NCI-H2227 (cell line): ENCODE data around the gene TAC4.

Experiments used
- DNase-seq: peaks from one replicate; lab custom pipeline; 2025; ENCODE audit not compliant: unreplicated experiment; lab: John Stamatoyannopoulos, UW

Gene TAC4, protein sequence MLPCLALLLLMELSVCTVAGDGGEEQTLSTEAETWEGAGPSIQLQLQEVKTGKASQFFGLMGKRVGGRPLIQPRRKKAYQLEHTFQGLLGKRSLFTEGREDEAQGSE

DNA sequence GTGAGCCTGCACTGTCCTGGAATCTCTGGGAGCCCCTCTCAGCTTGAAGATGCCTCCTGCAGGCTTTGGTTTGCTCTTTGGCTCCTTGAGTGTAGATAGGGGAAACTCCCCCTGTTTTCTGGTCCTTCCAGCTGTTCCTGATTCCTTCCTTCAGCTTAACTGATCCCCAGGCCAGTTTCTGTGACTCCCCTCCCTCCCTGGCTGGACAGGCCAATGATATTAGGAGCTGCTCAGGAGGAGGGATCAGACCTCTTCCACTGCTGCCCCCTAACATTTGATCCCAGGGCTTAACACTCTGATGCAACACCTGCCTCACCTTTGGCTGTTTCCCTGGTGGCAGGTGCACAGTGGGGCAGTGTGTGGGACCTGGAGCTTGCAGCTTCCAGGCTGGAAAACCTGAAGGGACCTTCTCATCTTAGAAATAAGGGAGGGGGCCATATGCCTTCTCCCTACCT, at the start of gene TAC4:
Gene TAC4 (minus strand): TSS at position 51 of the 455 bp plus-strand sequence. CDS start 52 bp downstream, outside the sequence.
- no peak for DNase-seq

DNA sequence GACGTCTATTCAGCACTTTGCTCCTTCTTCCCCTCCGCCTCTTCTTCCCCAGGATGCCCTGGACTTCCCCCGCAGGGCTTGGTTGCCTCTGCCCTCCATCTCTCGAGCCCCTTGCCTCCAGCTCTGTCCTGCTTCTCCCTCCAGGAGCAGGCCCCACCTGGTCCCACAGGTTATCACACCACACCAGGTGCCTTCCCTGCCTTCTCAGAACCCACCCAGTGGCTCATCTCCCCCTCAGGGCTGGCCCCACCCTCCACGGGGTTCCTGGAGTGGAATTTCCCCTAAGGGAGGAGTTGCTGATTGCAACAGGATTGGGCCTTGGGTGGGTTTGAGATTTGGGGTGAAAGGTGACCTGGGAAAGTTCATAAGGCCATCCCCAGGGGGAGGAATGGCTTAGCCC, 49.0 kb upstream of the TAC4 start:
- no peak for DNase-seq

DNA sequence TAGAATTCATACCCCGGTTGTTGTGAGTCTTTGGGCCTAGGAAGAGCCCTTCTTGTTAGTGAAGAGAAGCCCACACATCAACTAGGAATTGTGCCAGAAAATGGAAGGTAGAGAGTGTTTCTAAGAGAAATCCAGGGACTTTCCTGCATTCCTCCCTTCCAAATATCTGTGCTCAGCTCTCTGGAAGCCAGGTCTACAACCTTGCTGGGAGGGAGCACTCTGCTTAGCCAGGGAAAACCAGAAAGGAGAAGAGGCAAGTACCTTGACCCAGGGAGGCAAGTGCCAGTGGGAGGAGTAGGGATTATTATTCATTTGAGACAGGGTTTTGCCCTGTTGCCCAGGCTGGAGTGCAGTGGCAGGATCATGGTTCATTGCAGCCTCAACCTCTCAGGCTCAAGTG, 48.4 kb upstream of the TAC4 start:
- no peak for DNase-seq

DNA sequence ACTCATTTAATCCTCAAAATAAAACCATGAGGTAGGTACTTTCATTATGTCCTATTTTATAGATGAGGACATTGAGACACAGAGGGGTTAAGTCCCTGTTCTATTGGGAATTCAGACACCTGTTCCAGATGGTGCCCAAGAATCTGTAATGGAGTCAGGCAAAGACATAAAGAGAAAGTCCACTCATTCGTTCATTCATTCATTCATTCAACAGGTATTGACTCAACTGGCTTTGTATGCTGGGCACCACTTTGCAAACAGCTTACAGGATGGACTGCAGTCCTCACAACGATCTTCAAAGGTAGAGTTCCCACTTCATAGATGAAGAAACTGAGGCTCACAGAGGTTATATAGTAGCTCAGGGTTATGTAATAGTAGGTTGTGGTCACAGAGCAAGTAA, 47.9 kb upstream of the TAC4 start:
- no peak for DNase-seq

DNA sequence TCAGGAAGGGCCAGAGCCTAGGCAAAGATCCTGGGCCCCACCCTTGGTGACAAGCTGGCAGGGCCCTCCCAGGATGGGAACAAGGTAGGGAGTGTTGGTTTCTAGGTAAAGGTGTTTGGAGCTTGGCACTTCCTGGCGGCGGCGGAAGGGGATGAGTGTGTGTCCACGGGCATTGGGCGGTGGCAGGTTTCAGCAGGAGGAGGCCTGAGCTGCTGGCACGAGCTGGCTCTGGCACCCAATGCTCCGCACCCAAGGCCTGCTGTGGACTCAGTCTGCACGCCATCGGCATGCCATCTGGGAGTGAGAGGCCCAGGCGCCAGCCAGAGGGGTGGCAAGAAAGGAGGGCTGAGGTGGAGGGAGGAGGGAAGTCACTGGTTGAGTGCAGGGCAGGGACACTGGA, 46.9 kb upstream of the TAC4 start:
- DNase-seq: no peak

DNA sequence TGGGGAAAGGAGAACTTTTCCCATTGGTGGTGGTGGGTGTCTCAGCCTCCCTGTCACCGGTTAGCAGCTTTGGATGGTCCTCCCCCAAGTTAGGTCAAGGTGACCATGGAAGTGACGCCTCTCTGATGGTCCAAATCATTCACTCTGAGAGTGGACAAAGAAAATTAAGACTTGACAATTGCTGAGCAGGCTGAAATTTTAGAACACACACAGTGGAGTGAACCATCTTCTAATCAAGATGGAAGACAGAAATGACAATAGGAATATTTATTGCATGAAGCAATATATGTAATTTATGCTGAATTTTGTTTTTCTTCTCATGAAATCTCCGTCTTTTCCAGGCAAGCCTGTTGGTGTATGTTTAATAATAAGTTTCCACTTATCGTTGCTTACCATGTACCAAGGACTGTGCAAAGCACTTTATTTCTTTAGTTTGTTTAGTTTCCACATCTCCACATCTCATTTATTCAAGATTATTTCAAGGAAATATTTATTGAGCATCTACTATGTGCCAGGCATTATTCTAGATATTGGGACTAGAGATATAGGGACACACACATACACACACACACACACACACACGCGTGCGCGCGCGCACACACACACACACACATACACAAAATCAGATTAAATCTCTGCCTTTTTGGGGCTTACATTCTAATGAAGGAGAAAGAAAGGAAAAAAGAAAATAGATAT, 44.0 kb upstream of the TAC4 start:
- no peak for DNase-seq

DNA sequence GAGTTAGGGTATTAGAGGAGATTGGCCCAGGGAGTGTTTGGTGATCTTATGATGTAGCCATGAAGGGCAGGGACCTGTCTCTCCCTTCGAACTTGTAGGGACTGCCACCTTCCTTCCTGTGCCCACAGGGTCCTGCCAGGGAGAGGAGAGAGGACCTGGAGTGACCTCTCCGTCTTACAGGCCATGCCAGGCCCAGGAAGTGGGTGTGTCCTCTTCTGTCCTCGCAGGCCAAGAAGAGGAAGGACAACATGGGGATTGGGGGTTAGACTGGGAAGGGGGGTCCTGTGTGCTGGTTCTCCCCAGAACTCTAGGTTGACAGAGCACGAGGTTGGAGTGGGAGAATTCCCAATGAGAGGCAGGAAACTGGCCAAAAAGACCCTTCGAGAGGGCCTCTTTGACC, 43.4 kb upstream of the TAC4 start:
- no peak for DNase-seq

DNA sequence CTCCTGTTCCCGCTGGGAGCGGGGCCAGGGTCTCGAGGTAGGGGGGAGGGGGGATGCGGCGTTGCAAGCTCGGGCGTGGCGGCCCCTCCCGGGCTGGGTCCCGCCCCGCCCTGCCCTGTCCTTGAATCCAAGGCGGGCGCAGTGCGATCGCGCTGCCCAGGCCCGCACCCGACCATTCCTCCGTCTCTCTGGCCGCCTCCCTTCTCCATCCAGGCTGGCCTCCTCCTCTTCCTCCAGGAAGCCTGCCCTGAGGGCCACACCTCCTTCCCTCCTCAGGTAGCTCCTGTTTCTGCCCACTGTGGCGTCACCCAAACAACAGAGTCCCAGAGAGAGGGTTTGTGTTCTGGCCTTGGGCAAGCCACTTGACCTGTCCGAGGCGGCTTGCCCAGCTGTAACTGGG, 43.0 kb upstream of the TAC4 start:
- DNase-seq: no peak

DNA sequence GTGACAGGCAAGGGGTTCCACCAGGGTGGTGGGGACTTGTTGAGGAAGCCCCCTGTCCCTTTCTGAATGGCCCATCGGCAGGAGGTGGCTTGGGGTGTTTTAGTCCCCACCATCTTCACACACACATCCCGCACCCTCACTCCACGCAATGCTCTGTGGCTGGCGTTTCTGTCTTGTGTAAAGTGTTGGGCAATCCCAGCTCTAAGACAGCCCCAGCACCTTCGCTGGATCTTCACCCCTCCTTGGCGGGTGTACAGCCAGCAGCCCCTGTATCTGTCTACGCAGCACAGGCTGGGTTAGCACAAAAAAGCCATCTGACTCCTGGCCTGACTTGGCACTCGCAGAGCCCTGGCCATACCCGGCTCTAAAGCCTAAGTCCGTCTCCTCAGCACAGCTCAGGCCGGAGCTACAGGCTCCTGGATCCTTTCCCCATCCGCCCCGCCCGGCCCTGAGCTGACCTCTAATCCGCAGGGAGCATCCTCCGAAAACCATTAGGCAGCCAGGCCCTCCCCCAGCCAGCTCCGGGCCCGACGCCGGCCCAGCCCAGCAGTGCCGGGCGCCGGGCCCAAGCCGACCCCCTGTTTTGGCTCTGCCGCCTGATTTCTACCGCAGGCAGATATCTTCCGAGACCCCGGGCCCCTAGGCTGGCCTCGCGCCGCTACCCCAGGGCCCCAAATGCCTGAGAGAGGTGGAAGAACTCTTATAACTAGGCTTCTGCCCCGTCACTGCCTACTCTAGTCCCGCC, 42.4 kb upstream of the TAC4 start:
- no peak for DNase-seq

DNA sequence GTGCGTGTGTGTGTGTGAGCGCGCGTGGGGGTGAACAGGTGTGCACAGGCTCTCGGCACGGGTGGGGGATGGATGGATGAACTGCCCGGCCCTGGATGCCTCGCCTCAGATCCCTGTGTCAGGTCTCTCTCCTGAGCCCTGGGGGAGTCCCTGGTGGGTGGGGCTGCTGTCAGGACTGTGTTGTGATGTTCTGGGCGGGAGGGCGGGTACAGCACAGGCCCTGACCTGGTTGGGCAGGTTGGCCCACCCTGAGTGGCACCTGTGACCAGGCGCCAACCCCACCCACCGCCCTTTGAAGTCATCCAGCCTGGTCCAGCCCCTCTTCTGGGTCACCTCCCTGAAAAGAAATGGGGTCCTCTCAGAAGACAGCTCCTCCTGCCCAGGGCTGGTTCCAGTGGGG, 41.6 kb upstream of the TAC4 start:
- DNase-seq: no peak

DNA sequence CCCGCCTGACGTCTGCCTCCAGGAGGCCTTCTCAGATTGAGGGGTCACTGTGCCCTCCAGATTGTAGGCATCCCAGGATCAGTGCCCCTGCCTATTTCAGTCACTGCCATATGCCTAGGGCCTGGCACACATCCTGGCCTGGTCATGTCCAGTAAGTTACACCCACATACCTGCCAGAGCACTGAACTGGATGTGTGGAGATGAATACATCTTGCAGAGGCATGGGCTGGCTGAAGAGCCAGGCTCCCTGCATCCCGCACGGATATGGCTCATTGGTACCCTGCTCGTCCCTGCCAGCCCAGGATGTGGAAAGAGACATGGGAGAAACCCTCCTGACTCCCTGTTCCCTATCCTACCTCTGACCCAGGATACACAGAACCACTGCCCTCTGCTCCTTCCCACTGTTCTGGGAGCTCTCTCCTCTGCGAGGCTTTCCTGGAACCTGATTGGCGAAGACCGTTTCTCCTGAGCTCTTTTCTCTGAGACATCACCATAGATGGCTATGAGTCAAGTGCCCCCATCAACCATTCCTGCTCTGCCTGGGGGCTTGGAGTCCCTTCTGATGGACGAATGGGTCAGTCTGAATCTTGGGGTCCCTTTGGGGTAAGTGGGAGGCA, 40.0 kb upstream of the TAC4 start:
- no peak for DNase-seq

DNA sequence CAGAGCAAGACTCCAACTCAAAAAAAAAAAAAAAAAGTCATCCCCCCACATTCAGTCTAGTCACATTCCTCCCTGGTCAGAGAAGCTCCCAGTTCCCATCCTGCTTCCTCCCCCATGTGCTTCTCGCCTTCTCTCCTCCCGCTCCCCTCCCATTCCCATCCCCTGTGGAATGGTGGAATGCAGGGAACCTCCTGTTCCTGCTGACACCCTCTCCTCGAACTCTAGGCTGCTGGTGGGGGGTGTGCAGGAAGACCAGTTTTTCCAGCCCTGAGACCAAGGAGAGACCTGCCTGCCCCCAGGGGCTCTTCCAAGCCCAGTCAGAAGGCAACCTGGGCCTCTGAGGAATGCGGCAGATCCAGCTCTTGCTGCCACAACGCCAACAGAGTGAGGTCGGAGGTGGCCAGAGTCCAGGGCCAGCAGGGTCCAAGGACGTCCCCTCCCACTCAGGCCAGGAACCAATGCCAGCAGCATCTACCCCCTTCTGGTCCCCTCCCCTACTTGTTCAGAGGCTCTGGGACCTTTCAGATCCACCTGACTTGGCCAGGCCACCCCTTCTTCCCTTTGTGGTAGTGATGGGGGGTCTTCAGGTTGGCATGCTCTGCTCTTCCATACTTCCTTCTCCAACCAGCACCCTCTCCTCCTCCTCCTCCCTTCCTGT, 39.3 kb upstream of the TAC4 start:
- DNase-seq: no peak

DNA sequence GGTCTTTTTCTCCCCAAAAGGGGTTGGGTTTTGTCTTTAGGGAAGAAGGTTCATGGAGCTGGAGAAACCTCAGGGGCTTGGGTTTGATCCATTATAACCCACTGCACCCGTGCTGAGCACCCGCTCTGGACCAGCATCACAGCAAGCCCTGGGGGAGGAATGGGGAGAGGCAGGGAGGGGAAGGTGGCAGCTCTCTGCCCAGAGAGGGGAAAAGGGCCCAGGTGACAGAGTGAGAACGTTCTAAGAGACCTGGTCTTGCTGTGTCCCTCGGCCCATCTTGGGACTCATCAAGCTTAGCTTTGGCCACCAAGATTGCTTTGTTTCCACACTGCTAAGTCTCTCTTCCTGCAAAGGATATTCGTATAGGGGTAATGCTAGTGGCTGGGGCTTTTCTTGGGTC, 38.2 kb upstream of the TAC4 start:
- DNase-seq: no peak

DNA sequence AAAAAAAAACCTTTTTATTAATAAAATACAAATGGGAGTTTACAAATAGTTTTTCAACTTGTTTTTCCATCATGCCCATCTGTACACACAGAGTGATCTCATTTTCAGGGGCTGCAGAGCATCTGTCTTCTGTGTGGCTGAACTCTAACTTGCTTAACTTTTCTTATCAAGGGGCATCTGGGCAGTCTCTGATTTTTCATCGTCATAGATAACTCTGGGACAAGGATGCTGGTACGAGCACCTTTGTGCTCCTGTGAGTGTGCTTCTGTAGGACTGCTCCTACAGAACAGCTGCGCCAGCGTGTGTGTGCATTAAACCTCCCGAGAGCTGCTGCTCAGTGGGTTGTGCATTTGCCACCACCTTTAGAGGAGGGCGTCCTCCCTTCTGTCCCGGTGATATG, 34.6 kb upstream of the TAC4 start:
- no peak for DNase-seq

DNA sequence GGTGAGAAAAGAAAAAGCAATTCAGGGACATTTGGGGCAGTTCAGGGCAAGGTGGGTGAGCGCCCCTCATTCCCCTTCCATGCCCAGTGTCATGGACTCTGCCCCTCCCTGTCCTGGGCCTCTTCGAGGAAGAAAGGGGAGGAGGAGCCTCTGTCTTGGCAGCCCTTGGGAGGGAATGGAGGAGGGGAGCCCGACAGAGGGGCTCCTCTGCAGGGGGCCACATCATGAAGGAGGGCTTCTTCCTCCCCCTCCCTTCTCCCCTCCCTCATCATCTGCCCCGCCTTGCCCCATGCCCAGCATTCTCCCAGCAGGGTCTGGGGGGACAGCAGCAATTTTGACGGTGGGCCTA, 33.2 kb upstream of the TAC4 start:
- peak; percentile 14 for DNase-seq

DNA sequence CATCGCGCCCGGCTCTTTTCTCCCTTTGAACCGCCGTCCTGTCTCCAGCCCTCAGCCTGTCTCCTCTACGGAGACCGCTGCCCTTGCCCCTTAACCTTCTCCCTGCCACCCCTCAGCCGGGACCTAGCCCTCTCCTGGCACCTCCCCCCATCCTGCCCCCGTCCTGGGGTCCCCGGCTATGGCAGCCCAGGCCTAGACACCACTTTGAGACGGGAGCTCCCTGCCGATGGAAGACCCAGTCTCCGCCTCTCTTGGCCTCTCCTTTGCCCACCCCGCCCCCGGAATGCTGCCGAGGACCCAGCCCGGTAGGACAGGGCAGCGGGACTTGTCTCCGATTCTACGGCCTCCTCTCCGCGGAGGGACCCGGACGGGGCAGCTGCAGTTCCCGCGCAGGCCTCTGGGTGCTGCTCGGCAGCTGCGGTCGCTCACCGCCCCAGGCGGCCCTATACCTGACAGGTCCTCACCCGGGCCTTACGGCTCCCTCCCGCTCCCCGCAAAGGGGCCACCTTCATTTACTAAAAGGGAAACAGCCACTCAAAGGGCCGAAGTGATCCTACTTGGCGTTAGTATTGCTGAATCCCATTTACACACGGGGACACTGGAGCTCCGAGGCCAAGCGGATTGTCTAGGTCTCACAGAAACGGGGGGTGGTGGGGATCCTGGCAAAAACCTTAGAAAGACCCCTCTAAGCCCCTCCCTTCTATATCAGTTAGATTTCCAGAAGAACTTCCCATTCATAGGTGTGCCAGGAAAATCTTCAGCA, 32.6 kb upstream of the TAC4 start:
- peak; percentile 85 for DNase-seq

DNA sequence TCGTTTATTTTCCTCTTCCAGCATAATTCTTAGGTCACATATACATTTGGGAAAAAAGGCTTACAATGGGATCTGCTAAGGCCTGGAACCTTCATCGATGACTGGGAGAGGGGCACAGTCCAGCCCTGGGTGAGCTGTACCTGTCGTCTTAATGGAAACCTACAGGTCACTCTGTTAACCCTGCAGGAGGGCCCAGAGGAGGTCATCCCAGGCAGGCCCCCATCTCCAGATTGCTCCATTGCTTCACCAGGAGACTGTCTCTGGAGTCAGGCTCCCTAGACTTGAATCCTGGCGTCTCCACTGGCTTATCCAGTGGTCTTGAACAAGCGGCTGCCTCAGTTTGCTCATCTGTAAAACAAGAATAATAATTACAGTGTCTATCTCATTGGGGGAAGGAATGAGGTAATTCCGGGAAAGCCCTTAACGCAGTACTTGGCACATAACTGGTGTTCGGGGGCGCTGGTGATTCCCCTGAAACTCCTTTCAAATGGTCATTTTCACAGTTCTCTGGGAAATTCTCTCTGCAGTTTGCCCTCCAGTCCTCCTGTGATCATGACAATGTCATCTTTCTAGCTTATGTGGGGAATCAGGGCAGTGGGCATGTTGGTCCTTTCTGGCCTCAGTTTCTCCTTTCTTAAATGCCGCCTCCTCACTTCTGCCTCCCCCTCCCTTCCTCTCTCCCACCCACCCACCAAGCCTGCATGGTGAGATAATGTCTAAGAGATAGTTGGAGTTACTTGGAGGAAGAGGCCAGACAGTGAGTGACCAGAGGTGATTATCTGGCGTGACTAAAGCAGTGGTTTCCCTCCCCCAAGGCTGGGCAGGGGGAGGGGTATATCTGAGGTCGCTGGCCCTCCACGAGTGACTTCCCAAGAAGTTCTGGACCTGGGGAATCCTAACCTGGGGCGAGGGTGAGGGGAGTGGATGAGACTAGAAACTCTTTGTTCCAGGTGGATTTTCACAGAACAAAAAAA, 31.3 kb upstream of the TAC4 start:
- DNase-seq: no peak

DNA sequence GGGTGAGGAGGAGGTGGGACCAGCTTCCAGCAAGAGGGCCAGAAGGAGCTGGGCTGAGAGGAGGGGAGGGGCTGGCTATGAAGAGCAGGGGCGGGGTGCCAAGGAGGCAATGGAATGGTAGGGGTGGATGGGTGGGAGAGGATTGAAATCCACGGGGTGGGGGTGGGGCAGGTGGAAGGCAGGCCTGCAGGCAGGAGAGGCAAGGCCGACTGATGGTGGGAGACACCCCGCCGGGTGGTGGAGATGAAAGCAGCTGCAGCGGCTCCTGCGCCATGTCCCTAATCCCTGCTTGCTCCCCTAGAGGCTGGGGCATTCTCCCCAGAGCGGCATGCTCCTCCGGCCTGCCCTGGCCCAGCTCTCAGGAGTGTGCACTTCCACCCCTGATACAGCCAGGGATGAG, 27.8 kb upstream of the TAC4 start:
- DNase-seq: peak; percentile 53

DNA sequence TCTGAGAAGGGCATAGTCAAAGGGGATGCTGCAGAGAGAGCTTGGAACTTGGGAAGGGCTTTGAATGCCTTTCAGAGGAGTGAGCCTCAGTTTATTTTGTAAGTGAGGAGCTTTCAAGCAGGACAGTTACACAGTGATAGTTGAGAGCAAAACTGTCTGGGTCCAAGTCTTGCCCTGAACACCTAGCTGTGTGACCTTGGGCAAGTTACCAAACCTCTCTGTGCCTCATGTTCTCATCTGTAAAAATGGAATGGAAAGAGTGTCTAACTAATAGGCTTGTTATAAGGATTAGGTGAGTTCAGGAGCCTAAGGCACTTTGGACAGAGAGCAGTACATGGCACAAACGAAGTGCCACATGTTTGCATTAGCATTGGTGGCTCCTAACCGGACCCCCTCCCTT, 27.0 kb upstream of the TAC4 start:
- no peak for DNase-seq

DNA sequence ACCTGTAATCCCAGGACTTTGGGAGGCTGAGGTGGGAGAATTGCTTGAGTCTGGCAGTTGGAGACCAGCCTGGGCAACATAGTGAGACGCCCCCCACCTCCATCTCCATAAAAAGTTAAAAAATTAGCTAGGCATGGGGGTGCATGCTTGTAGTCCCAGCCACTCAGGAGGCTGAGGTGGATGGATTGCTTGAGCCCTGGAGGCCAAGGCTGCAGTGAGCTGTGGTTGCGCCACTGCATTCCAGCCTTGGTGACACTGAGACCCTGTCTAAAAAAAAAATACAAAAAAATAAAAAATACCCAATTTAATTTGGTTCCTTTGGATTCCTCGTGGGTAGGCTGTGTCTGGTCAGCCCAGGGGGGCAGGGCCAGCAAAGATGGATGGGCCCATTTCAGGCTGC, 26.1 kb upstream of the TAC4 start:
- no peak for DNase-seq
